Naive thymus-derived CD4-positive, alpha-beta T cell (primary cell): ENCODE measurements around the gene SSTR3. TPM values are rescaled to one million over a fixed set of nuclear protein-coding genes. Genes with fewer than 3 reads are reported as not detected.

Source experiments
- ATAC-seq: fragments of 150-1000 bp; cut with Tn5 transposase; 2 replicates; pipeline ENCODE4 v1.10.0; 2021; ENCODE audit warnings: mild to moderate bottlenecking, moderate library complexity
- CTCF ChIA-PET: fragments of 350-600 bp; sonication (Branson Sonifier 250); formaldehyde crosslinking; loops from one replicate; lab custom pipeline; 2021; ENCODE audit warnings: antibody characterized with exemption; lab: Charles Lee
- POLR2A ChIA-PET: fragments of 350-600 bp; sonication (Branson Sonifier 250); formaldehyde crosslinking; loops from one replicate; lab custom pipeline; 2021; ENCODE audit warnings: antibody characterized with exemption, inconsistent platforms; lab: Charles Lee
- DNase-seq, 9 donors: peaks; one replicate each; pipeline versions ENCODE4 v3.0.0 to v3.0.0-alpha.2; 2020 to 2022; ENCODE audit warnings: mixed read lengths in 1 of 9
- H3K27ac ChIP-seq: one replicate; pipeline ENCODE4 v1.7.0; 2013; ENCODE audit warnings: mild to moderate bottlenecking, low read depth, low read length, moderate library complexity
- H3K27me3 ChIP-seq, 2 donors: one replicate each; pipeline ENCODE4 v1.7.0; 2013; ENCODE audit warnings: low read length in 2 of 2, mild to moderate bottlenecking in 2 of 2, moderate library complexity in 2 of 2; ENCODE audit not compliant: control insufficient read depth in 2 of 2, insufficient read depth in 2 of 2
- H3K36me3 ChIP-seq, 3 experiments: 1 replicate in 2 of 3; 2 replicates in 1 of 3; pipeline ENCODE4 v1.7.0; 2013; ENCODE audit warnings: low read length in 3 of 3, mild to moderate bottlenecking in 3 of 3, moderate library complexity in 1 of 3; ENCODE audit not compliant: insufficient read depth in 3 of 3, control insufficient read depth in 2 of 3
- H3K4me1 ChIP-seq, 2 donors: one replicate each; pipeline ENCODE4 v1.7.0; 2013; ENCODE audit warnings: low read length in 2 of 2, mild to moderate bottlenecking in 2 of 2, moderate library complexity in 1 of 2; ENCODE audit not compliant: control insufficient read depth in 2 of 2, insufficient read depth in 2 of 2
- H3K4me3 ChIP-seq: 2 replicates; pipeline ENCODE4 v1.7.0; 2013; ENCODE audit warnings: mild to moderate bottlenecking, low read length
- H3K9me3 ChIP-seq, 3 experiments: 1 replicate in 2 of 3; 2 replicates in 1 of 3; pipeline ENCODE4 v1.7.0; 2013; ENCODE audit warnings: low read length in 3 of 3; ENCODE audit not compliant: control insufficient read depth in 2 of 3
- H3K27ac Mint-ChIP-seq, 9 donors: one replicate each; pipeline ENCODE4 v1.8.0; 2020 to 2022; ENCODE audit warnings: mixed read lengths in 9 of 9, mild to moderate bottlenecking in 8 of 9, moderate library complexity in 5 of 9, inconsistent platforms in 2 of 9
- H3K27me3 Mint-ChIP-seq, 5 donors: one replicate each; pipeline ENCODE4 v1.8.0; 2021 to 2022; ENCODE audit warnings: mixed read lengths in 5 of 5, mild to moderate bottlenecking in 1 of 5
- H3K36me3 Mint-ChIP-seq, 5 donors: one replicate each; pipeline ENCODE4 v1.8.0; 2020 to 2022; ENCODE audit warnings: mixed read lengths in 5 of 5, mild to moderate bottlenecking in 3 of 5, inconsistent platforms in 1 of 5
- H3K4me1 Mint-ChIP-seq, 7 donors: one replicate each; pipeline ENCODE4 v1.8.0; 2020 to 2022; ENCODE audit warnings: mixed read lengths in 7 of 7, mild to moderate bottlenecking in 3 of 7, inconsistent platforms in 1 of 7
- H3K4me3 Mint-ChIP-seq, 10 donors: one replicate each; pipeline ENCODE4 v1.8.0; 2020 to 2022; ENCODE audit warnings: mild to moderate bottlenecking in 10 of 10, mixed read lengths in 10 of 10, moderate library complexity in 6 of 10, inconsistent platforms in 2 of 10
- H3K9me3 Mint-ChIP-seq, 11 donors: one replicate each; pipeline ENCODE4 v1.8.0; 2020 to 2022; ENCODE audit warnings: mixed read lengths in 11 of 11, mild to moderate bottlenecking in 4 of 11, inconsistent platforms in 1 of 11, moderate library complexity in 1 of 11
- intact Hi-C, 2 donors: fragments of 100-400 bp; cut with micrococcal nuclease; formaldehyde crosslinking; loops; one replicate each; pipeline ENCODE4 v1.15.1; 2023
- polyA plus RNA-seq, 2 donors: library from polyadenylated mRNA; unstranded; fragments of 300-500 nt; fragmentation: Illumina TruSeq; gene quantifications; one replicate each; pipeline ENCODE4 v1.2.3, GENCODE V29; 2021
- total RNA-seq, 6 experiments: library from RNA in 5 of 6; stranded (reverse) in 5 of 6; gene quantifications; 1 replicate in 5 of 6; 2 replicates in 1 of 6; pipeline ENCODE4 v1.2.3 and lab custom pipeline; 2021 to 2026

SSTR3 gene
- total and polyA plus RNA-seq, 7 experiments from 2014 or later, result 3.9 to 30.4 (median 6.4) TPM

GRCh38 chr22:37223965-37224551 is 11.8 kb upstream of the SSTR3 start:
- peak in 3 of 9 donors; percentile 44 to 51 (median 44) for DNase-seq
- H3K9me3 ChIP-seq, result no peaks in the 10 kb centered on the region
- no peak overlapping the region for H3K4me3 ChIP-seq
- H3K27ac ChIP-seq, result peak overlapping the region; percentile 77
- Mint-ChIP-seq H3K4me3 (peak overlapping the region; percentile 42 to 84 (median 73)), H3K27me3 (no peaks in the 10 kb centered on the region), H3K9me3 (peaks cover 0 to 8% (median 2%) of the 10 kb centered on the region in 11 donors), H3K36me3 (peaks cover 19 to 81% (median 42%) of the 10 kb centered on the region in 5 donors), H3K27ac (peak overlapping the region; percentile 79 to 99 (median 95)), H3K4me1 (peaks cover 65 to 92% (median 87%) of the 10 kb centered on the region in 7 donors)
- peaks cover 5 to 46% (median 24%) of the 10 kb centered on the region in 3 experiments for H3K36me3 ChIP-seq
- ATAC-seq, result peak; percentile 40
- no peaks in the 10 kb centered on the region for H3K27me3 ChIP-seq
- peaks cover 76 to 88% of the 10 kb centered on the region in 2 donors for H3K4me1 ChIP-seq
- intact Hi-C loops, result loop anchor here in 1 of 2 donors (10.0 kb wide), 1 partner anchor 451 kb away; the partner anchor contains the start of gene LGALS1
- CTCF ChIA-PET, result interaction anchor here (1.0 to 3.3 kb wide), 5 partner anchors 14 to 36 kb away, joined by 3 to 26 read pairs (median 4); no protein-coding TSS in a partner anchor
- POLR2A ChIA-PET, result interaction anchor here (0.6 to 22.1 kb wide), 6 partner anchors 7 to 102 kb away, joined by 3 to 335 read pairs (median 138); partner anchors contain the start of gene RAC2

GRCh38 chr22:37222440-37222971 is 10.2 kb upstream of the SSTR3 start:
- no peaks in the 10 kb centered on the region for H3K27me3 Mint-ChIP-seq
- H3K27me3 ChIP-seq, result no peaks in the 10 kb centered on the region
- no peaks in the 10 kb centered on the region for H3K9me3 ChIP-seq
- intact Hi-C loops, result loop anchor here in 1 of 2 donors (10.0 kb wide), 1 partner anchor 452 kb away; the partner anchor contains the start of gene LGALS1
- H3K36me3 Mint-ChIP-seq, result peaks cover 19 to 77% (median 39%) of the 10 kb centered on the region in 5 donors
- peak overlapping the region; percentile 79 to 99 (median 95) for H3K27ac Mint-ChIP-seq
- peaks cover 63 to 92% (median 87%) of the 10 kb centered on the region in 7 donors for H3K4me1 Mint-ChIP-seq
- ChIA-PET POLR2A (interaction anchor here (0.6 to 22.1 kb wide), 11 partner anchors 9 to 100 kb away, joined by 3 to 335 read pairs (median 5); partner anchors contain the start of gene RAC2), CTCF (interaction anchor here (0.7 to 1.7 kb wide), 9 partner anchors 13 to 234 kb away, joined by 3 to 10 read pairs (median 3); no protein-coding TSS in a partner anchor)
- H3K36me3 ChIP-seq, result peaks cover 5 to 31% (median 16%) of the 10 kb centered on the region in 3 experiments
- H3K4me3 ChIP-seq, result peak overlapping the region; percentile 41
- peak overlapping the region; percentile 69 to 86 (median 79) for H3K4me3 Mint-ChIP-seq
- peak in 6 of 9 donors; percentile 54 to 72 (median 64) for DNase-seq
- peak; percentile 45 for ATAC-seq
- H3K4me1 ChIP-seq, result peaks cover 74 to 86% of the 10 kb centered on the region in 2 donors
- peak overlapping the region; percentile 77 for H3K27ac ChIP-seq
- H3K9me3 Mint-ChIP-seq, result peaks cover 0 to 8% (median 2%) of the 10 kb centered on the region in 11 donors

GRCh38 chr22:37221424-37222333 is 9.4 kb upstream of the SSTR3 start:
- Histone ChIP-seq H3K4me1 (peaks cover 76 to 90% of the 10 kb centered on the region in 2 donors), H3K4me3 (peak overlapping the region; percentile 41), H3K27me3 (no peaks in the 10 kb centered on the region), H3K27ac (peak overlapping the region; percentile 77), H3K9me3 (no peaks in the 10 kb centered on the region), H3K36me3 (peaks cover 5 to 29% (median 14%) of the 10 kb centered on the region in 3 experiments)
- DNase-seq, result no peak
- Mint-ChIP-seq H3K36me3 (peaks cover 19 to 76% (median 39%) of the 10 kb centered on the region in 5 donors), H3K4me1 (peaks cover 65 to 100% (median 96%) of the 10 kb centered on the region in 7 donors), H3K9me3 (peaks cover 0 to 8% (median 2%) of the 10 kb centered on the region in 11 donors), H3K4me3 (peak overlapping the region; percentile 69 to 86 (median 79)), H3K27ac (peak overlapping the region; percentile 79 to 99 (median 95)), H3K27me3 (no peaks in the 10 kb centered on the region)
- POLR2A ChIA-PET, result interaction anchor here (0.7 to 22.1 kb wide), 9 partner anchors 10 to 88 kb away, joined by 3 to 335 read pairs (median 5); partner anchors contain the start of gene RAC2
- CTCF ChIA-PET, result interaction anchor here (0.7 to 6.6 kb wide), 6 partner anchors 17 to 60 kb away, joined by 3 to 49 read pairs (median 8); no protein-coding TSS in a partner anchor
- intact Hi-C loops, result loop anchor here in 1 of 2 donors (10.0 kb wide), 1 partner anchor 453 kb away; the partner anchor contains the start of gene LGALS1
- no peak for ATAC-seq

GRCh38 chr22:37220543-37220981 is 8.3 kb upstream of the SSTR3 start:
- Mint-ChIP-seq H3K27me3 (no peaks in the 10 kb centered on the region), H3K4me1 (peaks cover 68 to 99% (median 94%) of the 10 kb centered on the region in 7 donors), H3K9me3 (peaks cover 0 to 8% (median 2%) of the 10 kb centered on the region in 11 donors), H3K27ac (peak overlapping the region; percentile 79 to 99 (median 95)), H3K4me3 (peak overlapping the region; percentile 74 to 92 (median 83)), H3K36me3 (peaks cover 12 to 67% (median 31%) of the 10 kb centered on the region in 5 donors)
- Histone ChIP-seq H3K4me1 (peaks cover 76 to 87% of the 10 kb centered on the region in 2 donors), H3K36me3 (peaks cover 2 to 18% (median 10%) of the 10 kb centered on the region in 3 experiments), H3K4me3 (peak overlapping the region; percentile 55), H3K9me3 (no peaks in the 10 kb centered on the region), H3K27ac (peak overlapping the region; percentile 77), H3K27me3 (no peaks in the 10 kb centered on the region)
- ATAC-seq (no peak), DNase-seq (peak in 4 of 9 donors; percentile 43 to 47 (median 45))
- intact Hi-C loops, result loop anchor here in 1 of 2 donors (10.0 kb wide), 1 partner anchor 454 kb away; the partner anchor contains the start of gene LGALS1
- CTCF ChIA-PET, result interaction anchor here (1.2 to 6.6 kb wide), 5 partner anchors 10 to 39 kb away, joined by 8 to 49 read pairs (median 37); partner anchors contain the start of gene RAC2
- POLR2A ChIA-PET, result interaction anchor here (11.3 to 22.1 kb wide), 3 partner anchors 11 to 21 kb away, joined by 256 to 335 read pairs (median 278); partner anchors contain the start of gene RAC2

GRCh38 chr22:37219533-37219932 is 7.3 kb upstream of the SSTR3 start:
- peak overlapping the region; percentile 77 for H3K27ac ChIP-seq
- no peaks in the 10 kb centered on the region for H3K27me3 Mint-ChIP-seq
- no peaks in the 10 kb centered on the region for H3K27me3 ChIP-seq
- ATAC-seq (no peak), DNase-seq (peak in 2 of 9 donors; percentile 35 to 58)
- H3K36me3 Mint-ChIP-seq, result peaks cover 8 to 57% (median 31%) of the 10 kb centered on the region in 5 donors
- peaks cover 0 to 8% (median 2%) of the 10 kb centered on the region in 11 donors for H3K9me3 Mint-ChIP-seq
- ChIA-PET CTCF (interaction anchor here (0.6 to 6.6 kb wide), 11 partner anchors 11 to 114 kb away, joined by 3 to 49 read pairs (median 8); partner anchors contain the start of gene RAC2), POLR2A (interaction anchor here (0.6 to 22.1 kb wide), 8 partner anchors 12 to 443 kb away, joined by 3 to 335 read pairs (median 8); partner anchors contain the start of genes IFT27 and RAC2)
- peak overlapping the region; percentile 79 to 99 (median 91) for H3K27ac Mint-ChIP-seq
- peak overlapping the region; percentile 55 for H3K4me3 ChIP-seq
- H3K4me1 Mint-ChIP-seq, result peaks cover 65 to 99% (median 92%) of the 10 kb centered on the region in 7 donors
- peaks cover 67 to 83% of the 10 kb centered on the region in 2 donors for H3K4me1 ChIP-seq
- peaks cover 0 to 13% (median under 1%) of the 10 kb centered on the region in 3 experiments for H3K36me3 ChIP-seq
- H3K4me3 Mint-ChIP-seq, result peak overlapping the region; percentile 74 to 92 (median 83)
- no peaks in the 10 kb centered on the region for H3K9me3 ChIP-seq
- intact Hi-C loops, result loop anchor here (1.0 kb wide), 7 partner anchors 11 to 42 kb away; partner anchors contain the start of gene RAC2 (in 1 of the 2)
